Fibroblast of villous mesenchyme (primary cell): ENCODE results near the gene JAG1. TPM values are rescaled to one million over a fixed set of nuclear protein-coding genes. Genes with fewer than 3 reads are reported as not detected.
A peak's percentile ranks its signal among the peaks of the same experiment; 100 is the strongest.

Experiments
- DNase-seq: peaks from one replicate; pipeline ENCODE4 v3.0.0-alpha.2; 2010; ENCODE audit warnings: low read depth
- H3K4me3 ChIP-seq: 2 replicates; pipeline ENCODE4 v1.5.1; 2011; ENCODE audit warnings: low read depth, mild to moderate bottlenecking, low read length
- CTCF ChIP-seq: IDR thresholded peaks from 2 replicates; pipeline ENCODE4 v1.5.1; 2012; ENCODE audit warnings: low read depth, mild to moderate bottlenecking, low read length; ENCODE audit not compliant: insufficient read depth
- total RNA-seq: library from RNA; depleted of rRNA; stranded (reverse); fragments of >200 nt; gene quantifications from 2 replicates; pipeline ENCODE4 v1.2.3, GENCODE V29; 2012

Gene JAG1
- total RNA-seq, 1 donor: 12.1 TPM

DNA sequence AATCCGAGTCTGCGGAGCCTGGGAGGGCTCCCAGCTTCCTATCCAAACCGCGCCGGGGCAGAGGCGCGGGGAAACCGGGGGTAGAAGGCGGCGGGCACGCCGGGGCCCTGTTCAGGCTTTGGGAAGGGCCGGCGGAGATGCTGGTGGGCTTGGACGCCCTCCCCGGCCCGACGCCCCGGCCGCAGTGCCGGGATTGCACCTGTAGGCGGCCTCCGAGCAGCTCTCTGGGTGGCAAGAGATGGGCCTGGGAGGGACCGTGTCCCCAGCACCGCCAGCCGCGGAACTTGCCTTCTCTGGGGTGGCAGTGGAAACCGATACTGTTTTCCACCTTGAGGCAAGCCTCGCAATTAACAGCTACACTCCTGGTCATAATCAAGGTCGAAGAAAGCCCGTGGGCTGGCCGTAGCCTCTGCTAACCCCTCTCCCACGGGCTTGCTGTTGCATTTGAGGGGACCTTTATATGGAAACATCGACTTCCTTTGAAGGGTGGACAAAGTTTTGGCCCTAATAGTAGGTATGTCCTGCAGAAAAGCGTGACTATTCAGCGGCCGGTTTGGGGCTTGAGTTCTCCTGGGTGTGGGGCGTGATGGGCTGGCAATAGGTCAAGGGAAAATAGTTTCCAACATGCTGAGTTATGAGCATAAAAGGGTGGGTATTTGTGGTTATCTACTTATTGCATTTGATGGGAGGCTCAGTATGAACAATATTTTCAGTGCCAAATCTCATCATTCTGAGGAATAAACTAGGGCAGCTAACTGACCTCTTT, 1.1 kb upstream of the JAG1 start:
- DNase-seq: peak; percentile 65
- H3K4me3 ChIP-seq: peak overlapping the region; percentile 84
- peak; percentile 73 for TF ChIP-seq CTCF

DNA sequence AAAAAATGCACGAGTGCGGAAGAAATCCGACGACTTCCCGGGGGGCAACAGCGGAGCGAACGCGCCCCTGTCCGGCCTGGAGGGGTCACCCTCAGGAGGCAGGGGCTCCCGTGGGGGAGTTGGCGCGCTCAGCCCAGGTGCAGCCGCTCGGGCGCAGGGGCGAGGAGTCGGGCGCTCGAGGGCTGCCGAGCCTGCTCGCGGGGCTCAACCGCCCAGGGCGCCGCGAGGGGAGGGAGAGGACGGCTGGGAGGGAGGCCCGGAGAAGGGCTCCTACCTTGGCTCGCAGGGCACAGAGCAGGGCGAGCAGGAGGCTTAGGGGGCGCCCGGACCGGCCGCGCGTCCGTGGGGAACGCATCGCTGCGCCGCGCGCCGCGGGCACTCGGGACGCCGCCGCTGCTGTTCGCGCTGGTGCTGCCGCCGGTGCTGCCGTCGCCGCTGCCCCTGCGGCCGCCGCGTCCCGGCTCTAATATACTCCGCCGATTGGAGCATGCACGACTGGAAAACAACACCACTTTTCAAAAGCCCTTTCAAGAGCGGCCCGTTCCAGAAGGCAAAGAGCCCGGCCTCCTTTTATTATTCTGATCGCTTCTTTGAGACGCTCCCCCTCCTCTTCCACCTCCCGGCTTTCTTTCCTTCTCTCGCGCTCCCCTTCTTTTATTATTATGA, 490 bp downstream of the JAG1 start:
- H3K4me3 ChIP-seq: peak overlapping the region; percentile 84
- no peak for TF ChIP-seq CTCF
- no peak for DNase-seq

GRCh38 chr20:10672624-10673127, 1.1 kb downstream of the JAG1 start:
- no peak for TF ChIP-seq CTCF
- DNase-seq: peak; percentile 75

DNA sequence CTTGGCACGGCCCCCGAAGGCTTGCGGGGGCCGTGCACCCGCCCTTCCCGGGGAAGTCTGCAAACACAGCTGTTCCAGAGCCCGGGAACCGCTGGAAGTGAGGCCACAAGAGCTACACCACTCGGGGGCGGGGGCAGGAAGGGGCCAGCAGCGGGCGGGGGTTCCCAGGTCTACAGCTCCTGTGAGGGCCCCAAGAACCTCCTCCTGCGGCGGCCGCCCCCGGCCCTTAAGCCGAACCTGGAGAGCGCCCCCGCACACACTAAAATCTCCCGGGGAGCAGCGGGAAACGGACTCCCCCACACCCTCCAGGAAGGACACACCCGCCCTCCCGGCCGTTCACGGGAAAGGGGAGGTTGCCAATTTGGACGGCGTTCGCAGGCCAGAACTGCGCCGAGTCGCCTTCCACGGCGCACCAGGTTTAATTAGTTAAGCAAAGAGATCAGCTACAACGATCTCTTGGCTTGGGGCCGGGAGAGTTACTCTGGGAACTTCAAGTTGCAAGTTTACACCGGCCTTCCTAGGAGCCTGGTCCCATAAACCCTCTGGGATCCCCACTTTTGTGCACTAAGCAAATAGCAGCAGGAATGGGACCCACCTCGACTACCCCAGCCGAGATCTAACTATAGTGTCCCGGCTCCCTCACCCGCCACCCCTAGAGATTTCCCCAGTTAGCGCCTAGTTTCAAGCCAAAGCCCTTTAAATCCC, 1.7 kb downstream of the JAG1 start:
- DNase-seq: peak; percentile 65
- H3K4me3 ChIP-seq: peak overlapping the region; percentile 84
- no peak for TF ChIP-seq CTCF

More at GRCh38 chr20:10672624-10673127, 1.1 kb downstream of the JAG1 start:
- peak overlapping the region; percentile 84 for H3K4me3 ChIP-seq

DNA sequence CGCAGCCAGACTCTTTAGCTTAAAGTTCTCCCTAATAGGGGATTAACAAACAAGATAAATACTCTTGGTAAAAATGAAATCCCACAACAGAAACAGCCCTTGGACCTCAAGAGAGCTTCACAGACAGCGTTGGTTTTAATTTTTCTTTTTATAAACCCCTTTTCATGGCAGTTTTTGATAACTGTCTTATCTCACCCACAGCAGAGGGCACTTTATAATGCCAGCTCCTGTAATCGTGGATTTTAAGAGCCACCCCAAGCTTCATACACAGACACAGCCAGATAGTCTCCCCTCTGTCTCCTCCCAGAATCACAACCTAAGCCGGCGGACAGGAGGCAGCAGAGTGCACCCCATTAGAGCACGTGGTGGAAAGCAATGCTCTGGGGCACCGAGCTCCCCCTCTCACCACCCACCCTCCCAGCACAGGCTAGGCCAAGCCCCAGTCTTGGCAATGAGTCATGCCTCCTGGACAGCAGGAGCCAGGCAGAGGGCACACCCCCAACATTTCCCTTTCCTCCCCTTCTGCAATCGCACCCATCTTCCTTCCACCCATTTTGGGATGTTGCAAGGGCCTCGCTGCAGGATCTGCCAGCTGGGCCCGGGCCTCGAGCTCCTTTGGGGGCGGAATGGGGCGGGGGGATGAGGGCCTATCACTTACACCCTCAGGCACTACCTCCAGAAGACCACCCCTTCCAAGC, 2.4 kb downstream of the JAG1 start:
- H3K4me3 ChIP-seq: peak overlapping the region; percentile 84
- TF ChIP-seq CTCF: peak; percentile 71
- peak; percentile 94 for DNase-seq

GRCh38 chr20:10670501-10671220, 3.1 kb downstream of the JAG1 start:
- H3K4me3 ChIP-seq: peak overlapping the region; percentile 84

More at GRCh38 chr20:10670501-10671220, 3.1 kb downstream of the JAG1 start:
- no peak for TF ChIP-seq CTCF
- DNase-seq: peak; percentile 32
